Measurements from ENCODE around the gene PHLDA2. TPM values are rescaled to one million over a fixed set of nuclear protein-coding genes. Genes with fewer than 3 reads are reported as not detected.

PHLDA2 gene
- total and polyA plus RNA-seq, 2 of the 13 experiments (the other 11 are each of a cell fraction or from before 2014, with no cell fraction given): 0.55 to 0.78 TPM

- Histone ChIP-seq H3K27me3 (ENCODE audit: control insufficient read depth in 1 of 2, insufficient read depth in 2 of 2, low read length in 2 of 2) (no peaks in the 10 kb centered on the region), H3K27ac (ENCODE audit: extremely low read length, insufficient read depth, low read length) (peak overlapping the region; percentile 13), H3K4me2 (ENCODE audit: low read depth, low read length) (no peak overlapping the region), H3K9me3 (ENCODE audit: low read length) (peaks cover 15% of the 10 kb centered on the region; the same call in 1 of the 2 replicates), H4K20me1 (ENCODE audit: insufficient read depth, low read length) (peaks cover 12% of the 10 kb centered on the region; the same call in 1 of the 2 replicates), H3K9ac (ENCODE audit: insufficient read depth, low read depth, low read length) (no peak overlapping the region), H3K36me3 (replicated peaks in 1 of 2; ENCODE audit: control insufficient read depth in 1 of 2, insufficient read depth in 2 of 2, low read length in 2 of 2) (peaks cover 2 to 21% of the 10 kb centered on the region in 2 experiments; a peak in 3 of 5 replicates), H3K4me3 (replicated peaks in 1 of 3; ENCODE audit: insufficient read depth in 1 of 3, low read depth in 2 of 3, low read length in 3 of 3) (no peak overlapping the region), H3K79me2 (ENCODE audit: insufficient read depth, low read length) (no peaks in the 10 kb centered on the region), H3K4me1 (ENCODE audit: insufficient read depth, low read length) (peaks cover 14% of the 10 kb centered on the region), H2AFZ (ENCODE audit: low read length) (no peak overlapping the region)
- in situ Hi-C loops (cut with HindIII; ENCODE audit: extremely low pct_ligation_motif_present, low pct_unique_long_range_greater_than_20kb): no loop called here
- FAIRE-seq (no peak), DNase-seq (ENCODE audit: low spot score) (peak; percentile 46), ATAC-seq (peak; percentile 56)
- WGBS (ENCODE audit: low lambda C conversion rate): 70% methylated on average over 6 of the region's 16 CpGs
- CTCF ChIA-PET (ENCODE audit: low intra/inter-chr PET ratio, low total read pairs): no interaction called here
- intact Hi-C loops (cut with micrococcal nuclease; ENCODE audit: unreplicated experiment): no loop called here
- POLR2A ChIA-PET: no interaction called here
- BruUV-seq (replicated peaks): no TSS peak
- TF ChIP-seq NFAT5 (CRISPR knock-in tag; IDR thresholded peaks at IDR 0.05) (no peak), SRSF1 (optimal IDR thresholded peaks at IDR 0.05; ENCODE audit: low read depth, low read length) (peak; percentile 9), FOSL2 (CRISPR knock-in tag; IDR thresholded peaks at IDR 0.05) (peak; percentile 70), NFE2 (CRISPR knock-in tag; IDR thresholded peaks at IDR 0.05) (peak; percentile 70), NFE2L2 (IDR thresholded peaks at IDR 0.05; ENCODE audit: low read length) (peak; percentile 62; the same call in 1 of the 2 replicates), ATF2 (CRISPR knock-in tag; IDR thresholded peaks at IDR 0.05) (no peak), MAFK (conservative IDR thresholded peaks at IDR 0.05 in 1 of 2, IDR thresholded peaks at IDR 0.05 in 1 of 2; ENCODE audit: low read length in 2 of 2) (peak; percentile 23 to 56; a peak in 2 of 4 replicates), MZF1 (CRISPR knock-in tag; IDR thresholded peaks at IDR 0.05; ENCODE audit: borderline replicate concordance) (no peak), FOXC1 (CRISPR knock-in tag; IDR thresholded peaks at IDR 0.05; ENCODE audit: borderline replicate concordance) (no peak), TEAD2 (CRISPR knock-in tag; IDR thresholded peaks at IDR 0.05) (no peak), AKAP8 (CRISPR knock-in tag; IDR thresholded peaks at IDR 0.05) (0 out of 2 replicates have a peak, but pooled peaks have one; percentile 73), KDM6A (CRISPR knock-in tag; IDR thresholded peaks at IDR 0.05; ENCODE audit: low read depth) (no peak), POLR2G (IDR thresholded peaks at IDR 0.05; ENCODE audit: low read depth, low read length) (0 out of 2 replicates have a peak, but pooled peaks have one; percentile 42), ZNF431 (CRISPR knock-in tag; IDR thresholded peaks at IDR 0.05; ENCODE audit: borderline replicate concordance, low read depth) (no peak), AGO2 (optimal IDR thresholded peaks at IDR 0.05; ENCODE audit: low read depth, low read length) (peak; percentile 70), POLR2A (IDR thresholded peaks at IDR 0.05; ENCODE audit: insufficient read depth in 1 of 2, low read depth in 2 of 2, low read length in 2 of 2) (0 out of 4 replicates have a peak, but pooled peaks have one; percentile 23 to 27), MXD3 (CRISPR knock-in tag; IDR thresholded peaks at IDR 0.05) (peak; percentile 24; the same call in 1 of the 2 replicates), ZNF883 (CRISPR knock-in tag; IDR thresholded peaks at IDR 0.05; ENCODE audit: not compliant biosample characterization) (no peak)
These were observed 11.1 kb upstream of the PHLDA2 start for GRCh38 chr11:2940147-2940920.

Data from HepG2 (cell line).